VCaP (cell line): ENCODE measurements around the gene TAF11L13.
"Not testable (repeated sequence)": the region's sequence is repeated elsewhere in the genome, so short reads cannot be mapped to it uniquely, and the experiment has no call there.

Experiments
- H3K27ac ChIP-seq: fragments of 450-650 bp; 2 replicates; pipeline ENCODE4 v1.5.1; 2017
- TF ChIP-seq, protein P1 (sequence below): fragments of 450-650 bp; conservative IDR thresholded peaks from 2 replicates; pipeline ENCODE4 v1.5.1; 2017; ENCODE audit warnings: mild to moderate bottlenecking, moderate library complexity

The TAF11L13 gene

DNA sequence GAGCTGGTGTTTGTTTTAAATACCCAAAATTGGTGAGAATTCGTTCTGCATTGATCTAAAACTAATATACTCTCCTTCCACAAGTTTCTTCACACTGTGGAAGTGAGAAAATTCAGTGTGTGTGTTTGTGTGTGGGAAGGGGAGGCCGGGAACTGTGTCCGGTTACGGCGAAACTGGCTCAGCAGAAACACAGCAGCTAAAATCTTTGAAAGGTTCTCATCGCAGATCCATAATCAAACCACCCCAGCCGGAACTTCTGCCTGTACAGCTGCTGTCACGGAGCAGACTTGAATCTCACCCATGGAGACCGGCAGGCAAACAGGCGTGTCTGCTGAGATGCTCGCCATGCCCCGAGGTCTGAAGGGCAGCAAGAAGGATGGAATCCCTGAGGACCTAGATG, at the start of gene TAF11L13:
Gene TAF11L13 (plus strand): TSS at position 301 of the 400 bp plus-strand sequence.
- H3K27ac ChIP-seq: not testable (repeated sequence)

GRCh38 chr5:17585658-17586057, 46.2 kb upstream of the TAF11L13 start, which contains the start of gene TAF11L7:
Gene TAF11L7, minus strand, starts transcription at chr5:17585758.
- H3K27ac ChIP-seq: not testable (repeated sequence)

GRCh38 chr5:17590860-17591259, 41.0 kb upstream of the TAF11L13 start, which contains the start of gene TAF11L8:
Gene TAF11L8, minus strand, starts transcription at chr5:17590960.
- not testable (repeated sequence) for H3K27ac ChIP-seq

DNA sequence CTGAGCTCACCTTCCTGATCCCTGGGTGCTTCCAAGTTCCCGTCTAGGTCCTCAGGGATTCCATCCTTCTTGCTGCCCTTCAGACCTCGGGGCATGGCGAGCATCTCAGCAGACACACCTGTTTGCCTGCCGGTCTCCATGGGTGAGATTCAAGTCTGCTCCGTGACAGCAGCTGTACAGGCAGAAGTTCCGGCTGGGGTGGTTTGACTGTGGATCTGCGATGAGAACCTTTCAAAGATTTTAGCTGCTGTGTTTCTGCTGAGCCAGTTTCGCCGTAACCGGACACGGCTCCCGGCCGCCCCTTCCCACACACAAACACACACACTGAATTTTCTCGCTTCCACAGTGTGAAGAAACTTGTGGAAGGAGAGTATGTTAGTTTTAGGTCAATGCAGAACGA, 37.6 kb upstream of the TAF11L13 start, which contains the start of gene TAF11L9:
Gene TAF11L9 (minus strand): TSS at position 140 of the 400 bp plus-strand sequence.
- H3K27ac ChIP-seq: not testable (repeated sequence)

GRCh38 chr5:17597728-17598127, 34.2 kb upstream of the TAF11L13 start, which contains the start of gene TAF11L10:
Gene TAF11L10, minus strand, starts transcription at chr5:17597828.
- H3K27ac ChIP-seq: not testable (repeated sequence)

- not testable (repeated sequence) for H3K27ac ChIP-seq
Measured at GRCh38 chr5:17603880-17604279, 28.0 kb upstream of the TAF11L13 start, which contains the start of gene TAF11L11. Gene TAF11L11, plus strand, starts transcription at chr5:17604183.

DNA sequence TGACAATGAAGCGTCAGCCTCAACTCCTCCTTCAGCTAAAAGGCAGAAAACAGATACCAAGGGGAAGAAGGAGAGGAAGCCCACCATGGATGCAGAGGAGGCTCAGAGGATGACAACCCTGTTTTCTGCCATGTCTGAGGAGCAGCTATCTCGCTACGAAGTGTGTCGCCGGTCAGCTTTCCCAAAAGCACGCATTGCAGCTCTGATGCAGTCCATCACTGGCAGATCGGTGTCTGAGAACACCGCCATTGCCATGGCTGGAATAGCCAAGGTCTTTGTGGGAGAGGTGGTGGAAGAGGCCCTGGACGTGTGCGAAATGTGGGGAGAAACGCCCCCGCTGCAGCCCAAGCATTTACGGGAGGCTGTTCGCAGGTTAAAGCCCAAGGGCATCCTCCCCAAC, 26.9 kb upstream of the TAF11L13 start:
- TF ChIP-seq, protein P1, sequence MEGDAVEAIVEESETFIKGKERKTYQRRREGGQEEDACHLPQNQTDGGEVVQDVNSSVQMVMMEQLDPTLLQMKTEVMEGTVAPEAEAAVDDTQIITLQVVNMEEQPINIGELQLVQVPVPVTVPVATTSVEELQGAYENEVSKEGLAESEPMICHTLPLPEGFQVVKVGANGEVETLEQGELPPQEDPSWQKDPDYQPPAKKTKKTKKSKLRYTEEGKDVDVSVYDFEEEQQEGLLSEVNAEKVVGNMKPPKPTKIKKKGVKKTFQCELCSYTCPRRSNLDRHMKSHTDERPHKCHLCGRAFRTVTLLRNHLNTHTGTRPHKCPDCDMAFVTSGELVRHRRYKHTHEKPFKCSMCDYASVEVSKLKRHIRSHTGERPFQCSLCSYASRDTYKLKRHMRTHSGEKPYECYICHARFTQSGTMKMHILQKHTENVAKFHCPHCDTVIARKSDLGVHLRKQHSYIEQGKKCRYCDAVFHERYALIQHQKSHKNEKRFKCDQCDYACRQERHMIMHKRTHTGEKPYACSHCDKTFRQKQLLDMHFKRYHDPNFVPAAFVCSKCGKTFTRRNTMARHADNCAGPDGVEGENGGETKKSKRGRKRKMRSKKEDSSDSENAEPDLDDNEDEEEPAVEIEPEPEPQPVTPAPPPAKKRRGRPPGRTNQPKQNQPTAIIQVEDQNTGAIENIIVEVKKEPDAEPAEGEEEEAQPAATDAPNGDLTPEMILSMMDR: no peak

GRCh38 chr5:17607461-17607860, 24.4 kb upstream of the TAF11L13 start:
- not testable (repeated sequence) for H3K27ac ChIP-seq

More for the DNA sequence above, 26.9 kb upstream of the TAF11L13 start:
- H3K27ac ChIP-seq: no peak overlapping the region

DNA sequence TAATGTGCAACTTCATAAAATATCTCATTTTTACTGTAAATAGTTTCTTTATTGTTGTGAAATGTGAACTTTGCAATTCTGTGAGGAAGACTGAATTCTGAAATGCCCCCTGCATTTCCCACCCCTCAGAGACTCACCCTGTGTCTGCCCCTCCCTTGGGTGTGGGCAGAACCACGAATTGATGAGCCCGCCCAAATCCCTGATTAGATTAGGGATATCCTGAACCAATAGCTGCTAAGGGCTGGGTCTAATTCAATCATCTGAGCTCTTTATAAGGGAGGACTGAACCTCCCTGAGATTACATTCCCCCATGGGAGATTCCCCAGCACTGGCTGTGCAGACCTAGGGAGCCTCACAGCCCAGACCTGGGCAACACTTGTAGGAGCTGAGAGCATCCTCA, 21.8 kb upstream of the TAF11L13 start, which contains the start of gene TAF11L12:
Gene TAF11L12 (plus strand): TSS at position 301 of the 400 bp plus-strand sequence.
- H3K27ac ChIP-seq: not testable (repeated sequence)

GRCh38 chr5:17614872-17615605, 16.8 kb upstream of the TAF11L13 start:
- no peak overlapping the region for H3K27ac ChIP-seq
- TF ChIP-seq, protein P1: no peak

DNA sequence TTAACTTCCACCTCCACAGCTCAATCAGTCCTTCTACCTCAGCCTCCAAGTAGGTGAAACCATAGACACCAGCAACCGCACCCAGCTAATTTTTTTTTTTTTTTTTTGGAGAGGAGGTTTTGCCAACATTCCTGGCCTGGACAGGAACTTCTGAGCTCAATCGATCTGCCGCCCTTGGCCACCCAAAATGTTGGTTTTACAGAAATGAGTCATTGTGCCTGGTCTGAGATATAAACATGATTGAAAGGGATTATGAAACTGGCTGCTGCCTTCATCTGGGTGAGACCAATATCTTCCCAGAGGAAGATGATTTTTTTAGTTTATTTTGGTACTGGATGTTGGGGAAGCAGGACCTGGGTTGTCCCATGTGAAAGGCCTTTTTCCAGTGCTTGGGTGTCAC, 12.5 kb upstream of the TAF11L13 start:
- TF ChIP-seq, protein P1: no peak
- H3K27ac ChIP-seq: no peak overlapping the region

GRCh38 chr5:17620627-17621026, 11.3 kb upstream of the TAF11L13 start:
- no peak overlapping the region for H3K27ac ChIP-seq
- TF ChIP-seq, protein P1: no peak; the same call in 1 of the 2 replicates
